GM19238 (cell line): ENCODE results near the gene VSIG10L.

Source experiments
- DNase-seq: peaks from one replicate; pipeline ENCODE4 v3.0.0; 2011; ENCODE audit warnings: low spot score; ENCODE audit not compliant: insufficient read length

VSIG10L gene

DNA sequence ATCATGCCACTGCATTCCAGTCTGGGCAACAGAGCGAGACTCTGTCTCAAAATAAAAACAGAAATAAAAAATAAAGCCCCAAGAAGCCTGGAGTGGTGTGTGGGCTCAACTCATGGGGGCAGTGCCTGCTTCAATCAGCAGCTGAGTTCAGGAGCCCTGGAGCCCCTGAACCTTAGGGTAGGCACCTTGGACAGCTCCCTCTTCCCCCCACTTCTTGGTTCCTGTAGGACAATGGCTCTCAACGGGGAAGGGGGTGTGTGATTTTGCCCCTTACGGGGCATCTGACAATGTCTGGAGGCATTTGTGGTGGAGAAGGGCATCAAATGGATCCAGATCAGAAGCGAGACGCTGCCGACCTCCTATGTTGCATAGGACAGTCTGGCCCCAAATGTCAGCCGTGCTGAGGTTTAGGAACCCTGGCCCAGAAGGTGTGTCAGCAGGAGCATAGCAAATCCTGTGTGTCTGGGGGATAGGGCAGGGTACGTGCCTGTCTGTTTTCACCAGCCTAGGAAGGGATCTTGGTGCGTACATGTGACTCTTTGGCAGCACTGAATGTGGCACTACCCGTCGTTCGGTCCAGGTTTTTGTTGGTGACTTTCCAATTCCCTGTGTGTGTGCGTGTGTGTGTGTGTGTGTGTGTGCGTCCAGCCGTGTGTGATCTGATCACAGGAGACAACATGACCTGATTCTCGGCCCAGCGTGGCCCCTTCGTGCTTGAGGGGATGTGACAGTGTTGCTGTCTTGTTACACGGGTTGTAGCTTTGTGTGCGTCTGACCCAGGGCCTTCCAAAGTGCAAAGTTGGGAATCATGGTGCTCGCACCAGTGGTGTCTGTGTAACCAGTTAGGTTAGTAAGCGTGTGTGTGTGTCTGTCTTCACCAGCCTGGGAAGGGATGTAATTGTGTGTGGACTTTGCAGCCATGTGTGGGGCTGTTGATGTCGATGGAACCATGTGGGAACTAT, 23.0 kb downstream of the VSIG10L start:
- no peak for DNase-seq

DNA sequence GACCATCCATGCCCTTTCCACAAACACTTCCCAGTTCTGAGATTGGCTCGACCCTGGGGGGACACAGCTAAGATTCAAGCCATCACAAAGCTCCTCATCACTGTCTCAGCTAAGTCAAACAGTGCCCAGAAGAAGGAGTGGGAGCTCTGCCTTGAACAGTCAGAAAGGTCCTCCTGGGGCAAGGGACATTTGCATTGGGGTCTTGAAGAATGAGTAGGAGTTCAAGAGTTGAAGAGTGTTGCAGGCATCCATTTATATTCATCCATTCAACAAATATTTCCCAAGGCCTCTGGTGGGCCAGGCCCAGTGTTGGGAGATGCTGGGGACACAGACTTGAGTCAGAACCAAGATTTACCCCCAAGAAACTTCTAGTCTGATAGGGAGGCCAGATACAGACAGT, 24.0 kb downstream of the VSIG10L start:
- DNase-seq, result no peak

DNA sequence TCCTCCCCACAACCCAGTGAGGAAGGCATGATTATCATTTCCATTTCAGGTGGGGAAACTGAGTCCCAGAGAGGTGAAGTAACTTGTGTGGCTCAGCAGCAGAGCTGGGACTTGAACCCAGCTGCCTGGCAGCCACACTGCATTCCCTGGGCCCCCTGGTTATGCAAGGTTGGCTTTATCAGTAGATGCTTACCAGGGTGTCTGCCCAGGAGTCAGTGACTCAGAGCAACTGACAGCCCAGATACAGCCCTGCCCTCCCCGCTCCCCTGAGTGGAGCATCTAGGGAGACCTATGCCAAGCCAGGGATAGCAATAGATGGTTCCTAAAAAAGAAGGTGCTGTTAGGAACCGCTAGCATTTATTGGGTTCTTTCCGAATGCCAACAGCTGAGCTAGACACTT, 24.6 kb downstream of the VSIG10L start:
- no peak for DNase-seq

DNA sequence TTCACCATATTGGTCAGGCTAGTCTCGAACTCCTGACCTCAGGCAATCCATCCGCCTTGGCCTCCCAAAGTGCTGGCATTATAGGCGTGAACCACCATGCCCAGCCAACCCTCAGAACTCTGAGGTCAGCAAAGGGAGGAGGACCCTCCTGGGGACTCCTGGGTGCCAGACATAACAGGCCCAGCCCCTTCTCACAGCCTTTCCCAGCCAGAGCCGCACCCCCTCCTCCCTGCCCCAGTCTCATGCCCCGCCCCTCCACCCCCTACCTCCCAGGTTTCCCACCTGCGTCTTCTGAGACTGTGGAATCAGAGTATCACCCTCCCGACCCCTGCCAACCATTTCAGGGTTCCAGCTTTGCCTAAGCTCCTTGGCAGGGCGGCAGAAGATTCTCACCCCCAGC, 25.3 kb downstream of the VSIG10L start:
- no peak for DNase-seq

DNA sequence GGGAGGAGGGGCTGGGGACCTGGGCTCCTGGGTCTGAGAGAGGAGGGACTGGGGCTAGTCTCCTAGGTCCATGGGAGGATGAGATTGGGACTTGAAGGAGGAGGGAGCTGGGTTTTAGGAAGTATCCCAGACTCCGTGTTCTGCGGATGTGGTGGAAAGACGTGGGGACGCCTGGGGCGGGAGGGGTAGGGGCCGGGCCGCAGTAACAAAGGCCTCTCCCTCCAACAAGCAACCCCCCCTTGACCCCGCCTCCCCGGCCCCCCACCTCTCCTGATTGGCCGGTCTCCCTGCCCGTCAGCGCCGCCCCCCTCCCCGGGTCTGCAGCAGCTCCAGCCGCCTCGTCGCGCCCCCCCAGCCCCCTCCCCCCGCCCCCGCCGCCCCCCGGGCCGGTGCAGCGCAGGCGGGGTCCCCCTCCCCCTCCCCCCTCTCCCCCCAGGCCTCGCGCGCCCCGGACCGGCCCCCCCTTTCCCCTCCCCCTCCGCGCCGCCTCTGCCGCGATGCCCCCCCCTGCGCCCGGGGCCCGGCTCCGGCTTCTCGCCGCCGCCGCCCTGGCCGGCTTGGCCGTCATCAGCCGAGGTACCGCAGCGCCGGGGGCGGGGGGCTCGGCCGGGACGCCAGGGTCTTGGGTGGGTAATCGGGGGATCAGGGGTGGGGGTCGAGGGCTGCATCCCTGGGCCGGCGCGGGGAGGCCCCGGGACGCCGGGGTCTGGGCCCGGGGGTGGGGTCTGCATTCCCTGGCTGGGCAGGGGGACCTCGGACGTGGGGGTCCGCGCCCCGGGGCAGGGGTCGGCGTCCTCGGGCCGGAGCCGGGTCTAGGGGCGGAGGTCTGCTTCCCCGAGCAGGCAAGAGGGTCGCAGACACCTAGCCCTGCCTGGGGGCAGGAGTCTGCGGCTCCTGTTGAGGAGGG, 30.3 kb downstream of the VSIG10L start, which contains the start of gene IGLON5:
Gene IGLON5, plus strand, starts transcription at position 294 of the 907 bp plus-strand sequence. Its CDS starts 204 bp downstream, at position 498.
- no peak for DNase-seq

DNA sequence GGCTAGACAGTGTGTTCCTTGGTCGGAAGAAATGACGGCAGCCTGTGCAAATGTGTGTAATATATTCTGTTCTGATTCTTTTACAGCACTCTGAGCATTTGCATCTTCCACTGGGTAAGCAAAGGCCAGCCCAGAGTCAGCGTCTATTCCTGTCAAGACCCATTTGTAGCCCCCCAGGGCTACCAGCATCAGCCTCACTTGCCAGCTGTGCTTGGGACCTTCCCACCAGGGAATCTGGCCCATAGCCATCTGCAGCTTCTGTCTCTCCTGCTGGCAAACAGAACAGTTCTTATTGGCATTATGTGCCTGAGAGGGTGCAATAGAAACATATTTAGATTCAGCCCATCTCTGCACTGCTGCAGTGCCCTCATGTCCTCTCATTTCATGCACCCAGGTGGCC, 36.5 kb downstream of the VSIG10L start:
- no peak for DNase-seq

DNA sequence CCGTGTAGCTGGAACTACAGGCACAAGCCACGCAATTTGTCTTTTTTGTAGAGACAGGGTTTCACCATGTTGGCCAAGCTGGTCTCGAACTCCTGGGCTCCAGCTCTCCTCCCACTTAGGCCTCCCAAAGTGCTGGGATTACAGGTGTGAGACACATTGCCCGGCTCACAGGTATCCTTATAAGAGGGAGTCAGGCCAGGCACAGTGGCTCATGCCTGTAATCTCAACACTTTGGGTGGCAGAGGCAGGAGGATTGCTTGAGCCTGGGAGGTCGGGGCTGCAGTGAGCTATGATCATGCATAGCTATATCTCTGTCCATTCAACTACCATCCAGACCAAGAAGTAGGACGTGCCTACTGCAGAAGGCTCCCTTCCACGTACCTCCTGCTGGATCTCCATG, 40.7 kb downstream of the VSIG10L start:
- no peak for DNase-seq

DNA sequence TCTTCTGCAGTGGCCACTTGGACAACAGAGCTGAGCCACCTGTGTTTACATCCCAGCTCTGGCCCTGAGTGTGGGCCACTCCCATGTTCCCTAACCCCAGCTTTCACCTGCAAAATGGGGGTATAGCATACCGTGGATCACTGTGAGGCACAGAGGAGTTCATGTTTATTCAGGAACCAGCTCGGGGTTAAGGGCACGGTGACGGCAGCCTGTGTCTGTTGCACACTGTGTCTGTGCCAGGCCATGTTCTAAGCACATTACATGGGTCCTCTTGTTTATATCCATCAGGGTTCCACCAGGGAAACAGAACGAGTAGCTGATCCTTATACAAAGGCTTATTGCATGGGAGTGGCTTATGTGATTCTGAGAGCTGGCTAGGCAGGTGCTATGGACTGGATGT, 44.5 kb downstream of the VSIG10L start:
- DNase-seq, result no peak

DNA sequence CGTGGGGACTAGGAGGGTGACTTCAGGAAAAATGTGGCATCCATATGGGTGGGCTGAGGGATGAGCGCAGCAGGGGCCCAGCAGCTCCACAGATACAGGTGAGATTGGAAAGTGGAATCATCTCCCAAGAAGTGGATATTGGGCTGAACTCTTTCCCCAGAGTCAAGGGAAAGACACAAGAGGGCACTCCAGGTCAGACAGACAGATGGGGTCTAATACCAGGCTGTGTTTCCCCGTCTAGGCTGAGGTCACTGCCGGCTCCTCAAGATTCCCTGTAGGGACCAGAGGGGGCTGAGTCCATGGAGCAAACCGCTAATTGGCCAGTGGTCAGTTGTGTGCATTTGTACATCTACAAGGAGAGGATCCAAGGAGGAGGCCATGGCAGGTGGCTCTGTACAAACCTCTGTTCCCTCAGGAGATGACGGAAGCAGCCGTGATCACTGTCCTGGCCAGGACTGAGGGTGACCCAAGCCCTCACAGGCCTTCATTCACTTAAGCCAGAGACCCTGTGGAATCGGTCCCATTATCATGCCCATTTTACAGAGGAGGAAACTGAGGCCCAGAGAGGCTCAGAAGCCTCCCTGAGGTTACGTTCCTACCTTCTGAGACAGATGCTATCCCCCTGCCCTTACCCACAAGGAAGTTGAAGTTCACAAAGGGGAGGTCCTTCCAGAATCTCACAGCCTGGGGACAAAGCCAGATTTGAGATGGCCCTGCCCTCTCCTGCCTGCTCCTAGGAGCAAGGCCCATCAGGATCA, 45.4 kb downstream of the VSIG10L start:
- no peak for DNase-seq

DNA sequence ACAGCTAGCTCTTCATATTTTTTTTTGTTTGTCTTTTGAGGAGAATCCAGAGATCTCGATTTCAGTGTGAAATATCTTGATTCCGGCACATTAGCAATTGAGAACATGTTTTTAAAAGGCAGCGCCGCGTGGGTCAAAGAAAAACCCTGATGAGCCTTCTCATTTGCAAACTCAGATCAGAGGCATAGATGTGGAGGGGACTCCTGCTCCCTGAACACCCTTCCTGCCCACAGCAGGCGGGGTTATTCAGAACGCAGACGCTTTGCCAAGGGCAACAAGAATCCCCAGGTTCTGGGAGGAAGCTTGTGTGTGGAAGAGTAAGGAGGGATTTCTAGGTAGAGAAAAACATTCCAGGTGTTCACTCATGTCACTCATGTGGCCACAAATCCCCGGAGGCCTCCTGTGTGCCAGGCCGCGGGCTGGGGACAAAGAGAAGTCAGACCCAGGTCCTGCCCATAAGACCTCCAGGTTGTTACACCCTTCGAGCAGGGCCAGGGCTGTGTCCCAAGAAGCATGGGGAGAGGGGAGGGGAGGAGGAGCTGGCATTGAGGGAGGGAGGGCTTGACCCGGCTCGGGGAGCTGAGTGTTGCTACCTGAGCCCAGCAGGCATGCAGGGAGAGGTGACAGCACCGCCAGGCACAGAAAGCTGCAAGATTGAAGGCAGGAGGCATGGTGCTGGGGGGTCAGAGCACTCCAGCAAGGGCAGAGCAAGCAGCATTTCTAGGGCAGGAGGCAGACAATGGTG, 46.4 kb downstream of the VSIG10L start:
- DNase-seq, result no peak

DNA sequence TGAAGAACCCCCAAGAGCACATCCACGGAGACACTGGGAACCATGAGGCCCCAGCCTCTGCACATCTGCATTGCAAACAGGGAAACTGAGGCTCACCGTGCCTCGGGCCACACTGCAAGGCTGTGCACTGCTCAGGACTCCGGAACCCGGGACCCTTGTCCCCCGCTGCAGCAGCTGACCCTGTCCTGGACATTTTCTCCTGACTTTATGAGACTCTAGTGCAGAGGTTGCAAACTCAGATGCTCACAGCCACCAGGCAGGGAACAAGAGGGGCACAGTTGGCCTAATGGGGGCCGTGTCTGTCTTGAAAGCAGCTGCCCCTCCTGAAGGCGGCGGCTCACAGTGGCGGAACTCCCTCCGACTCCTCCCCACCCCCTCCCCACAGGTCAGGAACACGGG, 47.0 kb downstream of the VSIG10L start:
- DNase-seq, result no peak

DNA sequence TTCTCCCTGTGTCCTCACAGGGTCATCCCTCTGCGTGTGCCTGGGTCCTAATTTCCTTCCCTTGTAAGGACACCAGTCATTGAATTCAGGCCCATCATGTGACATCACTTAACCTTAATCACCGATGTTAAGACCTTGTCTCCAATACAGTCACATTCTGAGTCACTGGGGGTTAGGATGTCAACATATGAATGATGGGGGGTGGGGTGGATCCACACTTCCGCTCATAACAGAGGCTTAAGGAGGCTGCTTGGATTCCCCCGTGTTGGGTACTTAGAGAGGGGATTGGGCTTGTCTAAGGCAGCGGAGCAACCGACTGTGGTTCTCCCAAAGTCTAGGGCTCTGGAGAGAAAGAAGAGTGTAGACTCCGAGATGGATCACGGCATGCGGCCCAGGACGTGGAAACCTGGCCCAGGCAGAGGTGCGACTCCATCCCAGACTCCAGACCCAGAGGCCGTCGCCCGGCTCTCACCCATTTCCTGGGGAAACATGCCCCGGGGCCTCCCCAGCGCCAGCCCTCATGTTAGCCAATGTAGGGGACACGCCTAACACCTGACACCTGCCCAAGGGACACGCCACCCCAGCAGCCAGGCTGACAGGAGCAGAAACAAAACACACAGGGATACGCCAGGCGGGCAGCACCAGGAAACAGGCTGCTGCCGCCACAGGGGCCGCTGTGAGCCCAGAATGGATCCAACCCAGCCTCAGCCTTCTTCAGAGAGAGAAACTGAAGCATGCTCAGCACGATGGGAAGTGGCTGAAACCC, 47.5 kb downstream of the VSIG10L start:
- DNase-seq, result no peak

DNA sequence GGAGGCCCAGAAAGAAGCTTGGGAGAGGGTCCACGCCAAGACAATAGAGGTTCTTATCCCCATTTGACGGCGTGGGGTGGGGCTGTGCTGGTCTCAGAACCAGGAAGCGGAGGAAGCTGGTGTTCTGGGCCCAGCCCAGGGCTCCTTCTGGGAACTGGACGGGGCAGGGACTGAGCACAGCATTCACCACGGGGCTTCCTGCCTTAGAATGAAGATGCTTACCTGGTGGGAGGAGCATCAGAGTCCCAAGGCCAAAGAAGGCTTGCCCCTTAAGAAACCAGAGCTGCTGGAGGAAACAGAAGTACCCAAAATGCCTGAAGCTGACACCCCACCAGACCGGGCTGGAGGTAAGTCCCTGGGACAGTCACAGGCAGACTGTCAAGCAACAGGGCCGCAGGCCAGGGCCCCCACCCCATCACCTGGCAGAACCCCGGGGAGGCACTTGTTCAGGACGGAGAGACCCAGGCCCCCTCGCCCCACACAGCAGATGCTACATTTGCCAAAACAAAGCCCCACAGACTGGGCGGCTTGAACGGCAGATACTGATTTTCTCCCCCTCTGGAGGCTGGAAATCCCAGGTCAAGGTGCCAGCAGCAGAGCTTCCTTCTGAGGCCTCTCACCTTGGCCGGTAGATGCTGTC, 48.2 kb downstream of the VSIG10L start:
- no peak for DNase-seq

DNA sequence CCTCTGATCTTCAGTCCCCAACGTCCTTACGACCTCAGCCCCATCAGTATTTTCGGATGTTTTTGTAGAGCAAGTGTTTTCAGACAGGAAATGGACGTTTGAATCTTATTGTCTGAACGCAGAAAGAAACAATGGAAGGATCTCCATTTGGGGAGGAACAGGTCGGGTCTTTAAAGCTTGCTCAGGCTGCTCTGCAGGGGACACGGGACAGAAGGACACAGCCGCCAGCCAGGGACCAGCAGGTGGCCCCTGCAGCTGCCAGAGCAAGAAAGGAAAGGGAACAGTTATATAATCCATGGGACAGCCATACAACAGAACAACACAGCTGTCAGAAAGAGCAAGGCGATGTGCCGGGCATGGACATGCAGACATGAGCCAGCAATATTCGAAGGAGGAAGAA, 49.0 kb downstream of the VSIG10L start:
- no peak for DNase-seq

DNA sequence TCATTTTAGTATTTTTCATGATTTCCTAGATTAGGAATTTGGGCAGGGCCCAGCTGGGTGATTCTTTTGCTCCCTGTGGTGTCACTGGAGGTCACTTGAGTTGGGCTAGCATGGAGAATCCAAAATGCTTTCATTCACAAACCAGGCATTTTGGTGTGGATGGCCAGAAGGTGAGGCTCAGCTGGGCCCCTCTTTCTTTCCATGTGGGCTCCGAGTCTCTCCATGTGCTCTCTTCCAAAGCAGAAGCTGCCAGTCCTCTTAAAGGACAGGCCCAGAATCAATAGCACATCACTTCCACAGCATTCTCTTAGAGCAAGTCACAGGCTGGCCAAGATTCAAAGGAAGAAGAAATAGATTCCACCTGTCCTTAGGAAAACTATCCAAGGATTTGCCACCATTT, 52.3 kb downstream of the VSIG10L start:
- DNase-seq, result no peak

DNA sequence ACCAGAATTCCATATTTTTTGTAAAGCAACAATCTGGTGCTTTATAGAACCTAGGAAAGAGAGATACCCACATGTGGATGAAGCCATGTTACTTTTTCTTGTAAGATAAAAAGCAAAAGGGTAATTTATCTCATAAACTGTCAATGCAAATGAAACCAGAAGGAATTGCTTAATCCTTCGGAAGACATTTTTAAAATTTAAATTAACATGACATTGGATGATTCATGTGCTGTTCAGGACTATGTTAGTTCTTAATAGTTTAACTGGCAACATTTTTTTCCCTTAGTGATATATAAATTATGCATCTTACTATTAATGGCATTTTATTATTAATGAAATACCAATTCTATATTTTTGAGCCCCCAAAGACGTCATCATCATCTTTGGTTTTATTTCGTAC, 56.3 kb downstream of the VSIG10L start:
- DNase-seq, result no peak

DNA sequence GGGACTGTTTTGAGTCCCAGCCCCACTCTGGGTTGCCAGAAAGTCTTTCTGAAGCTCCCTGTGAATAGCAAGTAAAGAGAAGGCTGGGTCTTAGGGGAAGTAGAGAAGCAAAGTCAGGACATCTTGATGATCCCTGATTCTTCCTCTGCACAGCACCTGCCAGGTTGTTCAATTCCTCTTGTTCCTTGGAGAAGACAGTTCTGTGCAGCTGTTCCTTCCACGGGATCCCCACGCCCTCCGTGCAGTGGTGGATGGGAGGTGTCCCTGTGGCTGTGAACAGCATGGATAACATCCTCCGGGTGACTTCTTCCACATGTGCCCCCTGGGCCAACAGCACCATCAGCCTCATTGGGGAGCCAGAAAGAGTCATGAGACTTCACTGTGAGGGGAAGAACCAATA, 59.6 kb downstream of the VSIG10L start:
- no peak for DNase-seq
